GM19438 (cell line): Measurements from ENCODE around the gene SOX1.

ENCODE experiments used
- ATAC-seq: cut with Tn5 transposase; IDR thresholded peaks from one replicate; pipeline ENCODE4 v1.9.1; 2021; ENCODE audit warnings: low read depth; ENCODE audit not compliant: unreplicated experiment

Gene SOX1

DNA sequence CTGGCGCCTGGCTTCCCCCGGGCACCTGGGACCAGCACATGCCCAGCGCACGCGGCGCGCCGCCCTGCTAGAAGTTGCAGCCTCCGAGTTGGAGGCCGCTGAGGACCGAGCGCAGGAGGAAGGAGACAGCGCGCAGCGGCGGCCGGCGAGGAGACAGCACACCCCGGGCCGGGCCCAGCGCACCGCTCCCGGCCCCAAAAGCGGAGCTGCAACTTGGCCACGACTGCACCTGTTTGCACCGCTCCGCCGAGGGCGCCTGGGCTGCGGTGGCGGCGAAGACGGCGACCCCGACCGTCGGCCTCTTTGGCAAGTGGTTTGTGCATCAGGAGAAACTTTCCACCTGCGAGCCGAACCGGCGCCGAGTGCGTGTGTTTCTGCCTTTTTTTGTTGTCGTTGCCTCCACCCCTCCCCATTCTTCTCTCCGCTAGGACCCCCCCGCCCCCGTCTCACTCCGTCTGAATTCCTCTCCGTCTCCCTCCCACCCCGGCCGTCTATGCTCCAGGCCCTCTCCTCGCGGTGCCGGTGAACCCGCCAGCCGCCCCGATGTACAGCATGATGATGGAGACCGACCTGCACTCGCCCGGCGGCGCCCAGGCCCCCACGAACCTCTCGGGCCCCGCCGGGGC, at the start of gene SOX1:
SOX1 (plus strand) TSS at position 34 of the 626 bp plus-strand sequence; CDS start at position 544, 510 bp downstream.
- no peak for ATAC-seq

DNA sequence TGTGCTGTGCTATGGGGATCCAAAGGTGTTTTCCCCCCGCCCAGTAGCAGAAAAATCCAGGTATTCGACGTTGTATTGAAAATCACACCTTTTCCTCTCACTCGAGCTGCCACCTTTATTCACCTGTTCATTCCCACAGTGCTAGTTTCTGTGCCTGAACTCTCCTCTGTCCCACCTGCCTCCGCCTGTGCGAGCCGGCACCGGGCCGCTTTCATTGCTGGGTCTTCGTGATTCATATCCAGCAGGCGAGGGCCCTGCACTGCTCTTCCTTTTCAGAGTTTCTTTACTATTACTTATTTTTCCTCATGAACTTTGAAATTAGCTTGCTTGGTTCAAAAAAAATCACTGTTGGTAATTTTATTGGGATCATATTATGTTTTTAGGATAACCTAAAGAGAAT, 42.4 kb upstream of the SOX1 start:
- ATAC-seq, result no peak

DNA sequence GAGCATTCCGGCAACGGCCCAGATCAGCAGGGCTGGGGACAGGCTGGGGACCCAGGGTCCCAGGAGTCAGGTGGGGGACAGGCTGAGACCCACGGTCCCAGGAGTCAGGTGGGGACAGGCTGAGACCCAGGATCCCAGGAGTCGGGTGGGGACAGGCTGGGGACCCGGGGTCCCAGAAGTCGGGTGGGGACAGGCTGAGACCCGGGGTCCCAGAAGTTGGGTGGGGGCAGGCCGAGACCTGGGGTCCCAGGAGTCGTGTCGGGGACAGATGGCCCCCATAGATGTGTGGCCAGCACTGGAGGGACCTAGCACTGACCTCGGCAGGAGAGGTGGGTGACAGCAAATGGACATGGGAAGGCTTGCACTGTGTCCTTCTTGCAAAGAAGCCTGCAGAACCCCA, 39.7 kb upstream of the SOX1 start:
- ATAC-seq, result no peak

DNA sequence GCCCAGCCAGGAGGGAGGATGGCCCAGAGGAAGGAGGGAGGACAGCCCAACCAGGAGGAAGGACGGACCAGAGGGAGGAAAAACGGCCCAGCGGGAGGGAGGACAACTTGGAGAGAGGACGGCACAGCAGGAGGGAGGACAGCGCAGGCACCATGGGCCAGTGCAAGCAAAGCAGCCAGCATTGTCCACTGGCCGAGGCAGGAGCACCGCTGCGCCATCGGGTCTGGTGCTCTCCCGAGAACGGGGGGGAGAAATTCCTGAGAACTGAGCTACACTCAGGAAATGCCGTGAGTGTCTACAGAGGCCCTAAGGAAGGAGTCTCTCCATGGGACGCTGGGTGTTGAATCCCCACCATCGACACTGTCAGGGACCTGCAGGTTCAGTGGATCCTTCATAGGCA, 38.5 kb upstream of the SOX1 start:
- no peak for ATAC-seq

DNA sequence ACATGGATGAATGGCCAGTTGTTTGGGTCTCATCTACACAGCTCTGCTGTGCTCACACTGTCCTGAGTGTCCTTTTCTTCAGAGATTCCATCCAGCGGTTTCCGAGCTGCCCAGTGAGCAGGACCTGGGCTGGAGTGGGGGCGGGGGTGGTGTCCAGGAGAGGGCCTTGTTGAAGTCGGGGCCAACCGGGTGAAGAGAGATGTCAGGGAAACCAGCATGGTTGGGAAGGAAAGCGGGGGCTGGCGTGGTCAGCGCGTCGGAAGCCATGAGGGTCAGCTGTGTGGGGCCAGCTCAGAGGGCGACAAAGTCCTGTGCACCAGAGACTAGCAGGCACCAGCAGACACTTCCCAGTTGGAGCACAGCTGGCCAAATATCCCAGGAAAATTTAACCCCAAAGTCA, 37.8 kb upstream of the SOX1 start:
- no peak for ATAC-seq

DNA sequence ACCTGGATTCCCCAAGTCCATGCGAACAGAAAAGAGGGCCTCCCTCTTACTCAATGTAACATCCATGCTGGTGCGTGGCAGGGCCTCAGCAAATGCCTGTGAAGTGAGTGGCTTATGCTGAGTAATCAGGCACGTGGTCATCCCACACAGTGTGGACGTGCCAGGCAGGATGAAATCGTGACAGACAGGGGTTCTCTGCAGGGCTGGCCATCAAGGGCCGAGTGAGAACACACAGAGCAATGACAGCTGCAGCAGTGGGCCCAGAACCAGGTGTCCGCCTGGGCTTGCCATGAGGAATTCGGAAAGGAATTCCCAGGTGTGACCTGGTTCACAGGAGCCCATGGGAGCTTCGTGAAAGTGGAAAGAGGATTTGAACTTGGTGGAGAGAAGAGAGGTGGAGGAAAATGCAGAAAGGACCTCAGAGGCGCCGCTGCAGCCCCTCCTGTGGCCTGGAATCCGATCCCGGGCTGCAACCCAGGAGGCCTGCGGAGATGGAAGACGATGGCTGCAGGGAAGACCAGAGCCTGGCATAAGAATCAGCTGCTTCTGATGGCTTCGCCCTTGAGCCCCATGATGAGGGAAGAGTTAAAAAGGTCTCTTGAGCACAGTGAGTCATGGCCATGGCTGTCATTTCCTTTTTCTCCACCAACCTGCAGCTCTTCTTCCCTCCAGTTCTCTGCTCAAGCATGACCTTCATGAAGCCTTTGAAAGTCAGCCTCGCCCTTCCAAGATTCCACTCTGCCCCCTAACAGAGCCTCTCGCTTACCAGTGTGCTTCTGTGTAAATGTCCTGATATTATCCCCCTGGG, 34.6 kb upstream of the SOX1 start:
- no peak for ATAC-seq

DNA sequence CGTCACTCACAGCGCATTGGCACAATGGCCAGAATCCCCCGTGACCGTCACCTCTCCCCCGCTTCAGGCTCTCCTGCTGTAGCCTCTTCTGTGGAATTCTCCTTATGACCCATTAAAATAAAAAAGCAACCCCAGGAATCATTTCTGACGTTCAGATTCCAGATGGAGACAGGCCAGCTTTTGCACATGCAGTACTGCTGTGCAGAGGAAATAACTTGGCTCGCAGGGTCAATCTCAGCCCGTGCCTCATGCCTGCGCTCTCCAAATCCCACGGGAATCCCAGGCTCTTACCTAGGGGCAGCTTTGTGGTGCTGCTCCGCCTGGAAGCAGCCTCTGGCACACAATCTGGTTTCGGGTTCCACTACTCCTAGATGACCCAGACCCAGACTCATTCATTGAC, 32.7 kb upstream of the SOX1 start:
- no peak for ATAC-seq

DNA sequence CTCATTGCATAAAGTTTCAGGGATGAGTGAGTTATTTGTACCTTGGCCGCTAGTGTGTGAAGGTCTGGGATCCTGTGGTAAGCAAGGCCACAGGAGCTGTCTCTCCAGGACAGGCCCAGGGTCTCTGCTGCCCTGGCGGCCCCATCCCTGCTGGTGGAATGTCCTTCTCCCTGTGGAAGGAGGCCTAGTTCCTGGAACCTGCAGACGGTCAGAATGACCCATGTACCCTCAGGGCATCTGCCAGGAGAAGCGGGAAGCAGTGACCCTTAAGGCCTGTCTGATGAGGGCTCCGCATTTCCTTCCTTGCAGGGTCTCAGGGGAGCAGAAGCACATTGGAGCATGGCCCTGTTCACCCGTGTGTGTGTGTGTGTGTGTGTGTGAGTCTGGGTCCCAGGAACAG, 32.1 kb upstream of the SOX1 start:
- no peak for ATAC-seq

DNA sequence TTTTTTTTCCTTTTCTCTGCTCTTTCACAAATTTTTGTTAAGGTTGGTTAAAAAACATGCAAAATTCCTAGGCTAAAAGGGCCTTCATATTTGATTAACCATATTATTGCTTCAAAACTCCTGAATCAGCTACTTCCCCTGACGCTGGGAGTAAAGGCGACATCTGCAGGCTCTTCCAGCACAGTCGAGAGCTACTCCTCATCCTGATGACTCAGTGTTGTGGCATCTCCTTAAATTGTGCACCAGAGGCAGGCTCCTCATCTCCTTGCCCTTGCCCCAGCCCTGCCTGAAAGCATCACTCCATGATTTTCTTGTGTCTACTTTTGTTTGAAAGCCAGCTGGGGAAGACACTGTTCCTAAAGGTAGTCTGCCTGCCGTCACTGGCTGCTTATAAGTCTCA, 24.5 kb upstream of the SOX1 start:
- no peak for ATAC-seq

DNA sequence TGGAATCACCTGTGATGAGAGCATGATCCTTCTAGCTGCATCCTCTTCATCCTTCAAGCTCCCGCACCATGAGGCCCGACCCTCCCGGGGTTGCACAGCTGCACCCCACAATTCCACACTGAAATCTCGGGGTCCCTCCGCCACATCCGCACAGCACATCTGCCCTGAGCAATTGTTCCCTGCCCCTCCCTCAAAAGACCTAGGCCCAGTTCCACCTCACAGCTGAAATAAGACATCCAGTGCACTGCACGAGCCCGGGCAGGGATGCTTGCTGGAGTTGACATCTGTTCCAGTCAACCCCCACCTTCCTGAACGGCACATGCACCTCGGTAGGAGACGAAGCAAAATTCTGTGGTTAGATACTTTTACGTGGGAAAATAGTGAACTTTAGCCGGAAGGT, 14.7 kb upstream of the SOX1 start:
- no peak for ATAC-seq

DNA sequence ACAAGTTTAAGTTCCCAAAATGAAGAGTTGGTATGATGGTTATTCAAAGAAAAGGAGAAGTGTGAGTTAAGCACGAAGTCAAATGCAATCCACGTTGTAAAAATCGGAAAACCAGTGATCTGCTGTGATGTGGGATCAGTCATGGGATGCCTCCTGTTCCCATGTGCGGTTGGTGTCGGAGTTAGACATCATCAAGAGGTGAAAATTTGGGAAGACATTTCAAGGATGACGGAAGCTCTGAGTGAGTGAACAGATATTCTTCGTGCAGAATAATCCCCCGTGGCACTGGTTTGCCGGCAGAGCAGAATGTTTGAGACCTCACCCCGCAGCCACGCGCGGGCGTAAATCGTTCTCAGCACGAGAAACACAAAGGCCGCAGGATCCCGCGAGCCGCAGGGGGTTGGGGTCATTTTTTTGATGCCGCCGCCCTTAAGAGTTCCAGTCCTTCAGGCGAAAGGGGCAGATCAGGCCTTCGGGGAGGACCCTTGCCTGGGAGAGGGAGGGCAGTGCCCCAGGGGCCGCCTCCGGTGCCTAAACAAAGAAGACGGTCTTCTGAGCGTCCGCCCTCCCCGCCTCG, 13.7 kb upstream of the SOX1 start:
- no peak for ATAC-seq

DNA sequence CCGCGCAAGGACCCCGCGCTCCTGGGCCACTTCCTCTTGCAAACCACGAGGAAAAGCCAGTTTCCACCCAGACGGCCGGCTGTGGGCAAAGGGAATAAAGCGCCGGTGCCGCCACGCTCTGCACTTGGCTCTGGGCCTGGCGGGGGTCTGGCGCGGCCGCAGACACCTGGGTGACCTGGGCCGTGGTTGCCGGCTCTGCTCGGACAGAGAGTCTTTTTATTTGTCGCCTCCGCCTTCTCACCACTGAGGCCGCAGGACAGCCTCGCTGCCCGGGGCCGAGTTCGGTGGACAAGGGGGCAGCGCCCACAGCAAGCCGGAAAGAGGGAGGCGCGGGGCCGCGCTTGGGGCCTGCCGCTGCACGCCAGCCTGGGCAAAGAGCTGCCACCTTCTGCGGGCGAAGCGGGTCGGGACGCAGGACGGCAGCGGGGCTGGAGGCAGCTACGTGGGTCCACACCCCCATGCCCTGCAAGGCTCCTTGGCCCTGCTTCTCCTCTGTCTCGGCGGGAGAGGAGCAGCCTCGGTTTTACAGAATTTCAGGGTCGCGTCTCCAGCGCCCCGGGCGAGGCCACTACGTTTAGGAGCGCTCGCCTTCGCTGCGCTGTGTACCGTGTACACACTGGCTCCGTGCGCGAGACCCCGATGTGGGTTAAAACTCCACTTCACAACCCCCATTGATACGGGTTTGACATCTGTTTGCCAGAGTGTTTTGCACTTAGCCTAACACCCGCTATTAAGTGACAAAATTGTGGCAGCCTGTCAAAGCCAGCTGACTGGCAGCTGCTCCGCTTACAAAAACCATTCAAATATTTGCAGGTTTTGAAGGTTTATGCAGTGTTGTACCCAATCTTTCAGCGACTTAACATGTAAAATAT, 13.0 kb upstream of the SOX1 start:
- ATAC-seq, result no peak

DNA sequence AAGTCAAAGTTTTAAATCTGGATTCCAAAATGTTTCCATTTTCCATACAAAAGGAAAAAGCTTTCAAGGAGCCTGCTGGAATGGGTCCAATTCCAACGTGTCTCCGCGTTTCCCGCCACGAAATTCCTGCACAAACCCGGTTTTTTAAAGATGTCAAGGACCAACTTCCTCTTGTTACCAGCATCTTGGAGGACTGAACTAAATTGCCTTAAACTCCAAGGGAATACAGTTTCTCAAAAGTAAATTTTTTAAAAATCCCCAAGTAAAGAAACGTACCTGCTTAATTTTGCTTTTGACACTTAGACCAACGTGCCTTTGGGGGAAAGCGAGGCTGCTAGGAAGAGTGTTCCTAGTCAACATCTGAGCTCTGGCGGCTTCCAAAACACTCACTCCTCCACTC, 12.3 kb upstream of the SOX1 start:
- ATAC-seq, result no peak

DNA sequence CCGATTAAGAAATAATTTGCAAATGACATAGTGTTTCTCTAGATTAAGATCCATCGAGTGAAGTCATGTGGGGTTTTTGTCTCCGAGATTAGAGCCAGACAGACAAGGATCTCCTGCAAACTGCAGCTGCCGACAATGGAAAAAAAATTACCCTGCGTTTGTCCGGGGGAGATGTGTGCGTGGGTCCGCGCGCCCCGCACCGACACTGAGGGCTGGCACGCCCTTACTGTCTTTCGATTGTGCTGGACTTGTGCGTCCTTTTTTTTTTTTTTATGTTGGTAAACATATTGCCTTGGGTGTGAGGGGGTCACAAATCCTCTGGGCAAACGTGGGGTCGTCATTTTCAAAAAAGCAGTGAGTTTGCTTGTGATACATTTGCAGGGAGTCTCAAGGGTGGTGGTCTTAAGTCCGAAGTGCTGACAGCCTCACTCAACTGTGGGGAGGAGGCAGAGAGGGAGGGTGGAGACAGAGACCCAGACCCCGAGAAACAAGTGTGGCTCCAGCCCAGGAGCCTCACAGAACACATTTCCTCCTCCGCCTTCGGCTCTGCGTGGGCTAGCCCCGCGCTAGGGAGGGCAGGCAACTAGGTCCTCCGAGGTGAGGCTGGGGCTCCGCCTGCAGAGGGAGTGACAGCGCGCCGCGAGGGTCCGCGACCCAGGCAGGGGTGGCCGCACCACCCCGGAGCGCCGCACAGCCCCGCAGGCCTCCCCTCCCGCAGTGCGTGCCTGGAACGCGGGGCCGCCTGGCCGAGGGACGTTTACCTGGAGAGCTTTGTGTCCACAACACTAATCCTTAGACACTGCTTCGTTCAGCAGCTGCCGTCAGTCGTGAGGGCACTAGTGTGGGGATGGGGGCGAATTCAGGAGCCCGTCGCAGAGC, 11.7 kb upstream of the SOX1 start:
- ATAC-seq, result no peak

DNA sequence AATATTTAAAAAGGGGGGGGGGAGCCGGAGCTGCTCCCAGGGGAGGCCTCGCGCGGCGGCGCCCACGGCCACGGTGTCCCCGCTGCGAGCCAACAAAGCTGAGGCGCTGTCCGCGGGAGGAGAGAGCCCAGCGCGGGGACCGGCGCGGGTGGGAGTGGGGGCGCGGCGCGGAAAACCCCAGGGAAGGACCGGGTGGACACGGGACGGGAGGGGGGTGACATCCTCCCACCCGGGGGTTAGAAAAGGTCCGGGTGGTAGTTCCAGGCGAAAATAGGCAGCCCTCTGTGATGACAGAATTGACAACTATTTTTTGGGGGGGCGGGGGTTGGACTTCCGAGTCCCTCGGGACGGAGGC, 11.1 kb upstream of the SOX1 start:
- no peak for ATAC-seq

DNA sequence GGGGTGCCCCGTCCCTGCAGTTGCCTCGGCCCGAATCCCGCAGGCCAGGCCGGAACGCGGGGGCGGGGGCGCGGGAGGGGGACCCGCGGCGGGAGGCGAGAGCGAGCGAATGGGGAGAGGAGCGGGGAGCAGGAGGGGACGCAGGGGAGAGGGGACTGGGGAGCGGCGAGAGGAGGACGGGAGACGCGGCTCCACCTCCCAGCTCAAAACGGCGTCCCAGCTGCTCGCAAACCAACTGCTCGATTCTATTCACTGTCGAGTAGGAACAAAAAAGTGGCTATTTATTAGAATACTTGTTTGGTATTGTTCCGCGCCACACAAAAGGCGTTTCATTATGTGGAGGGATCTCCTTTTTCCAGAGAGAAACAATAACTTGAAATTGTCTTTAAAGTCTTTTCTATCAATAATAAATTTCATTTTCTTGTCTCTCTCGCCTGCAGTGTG, 10.6 kb upstream of the SOX1 start:
- ATAC-seq, result no peak

DNA sequence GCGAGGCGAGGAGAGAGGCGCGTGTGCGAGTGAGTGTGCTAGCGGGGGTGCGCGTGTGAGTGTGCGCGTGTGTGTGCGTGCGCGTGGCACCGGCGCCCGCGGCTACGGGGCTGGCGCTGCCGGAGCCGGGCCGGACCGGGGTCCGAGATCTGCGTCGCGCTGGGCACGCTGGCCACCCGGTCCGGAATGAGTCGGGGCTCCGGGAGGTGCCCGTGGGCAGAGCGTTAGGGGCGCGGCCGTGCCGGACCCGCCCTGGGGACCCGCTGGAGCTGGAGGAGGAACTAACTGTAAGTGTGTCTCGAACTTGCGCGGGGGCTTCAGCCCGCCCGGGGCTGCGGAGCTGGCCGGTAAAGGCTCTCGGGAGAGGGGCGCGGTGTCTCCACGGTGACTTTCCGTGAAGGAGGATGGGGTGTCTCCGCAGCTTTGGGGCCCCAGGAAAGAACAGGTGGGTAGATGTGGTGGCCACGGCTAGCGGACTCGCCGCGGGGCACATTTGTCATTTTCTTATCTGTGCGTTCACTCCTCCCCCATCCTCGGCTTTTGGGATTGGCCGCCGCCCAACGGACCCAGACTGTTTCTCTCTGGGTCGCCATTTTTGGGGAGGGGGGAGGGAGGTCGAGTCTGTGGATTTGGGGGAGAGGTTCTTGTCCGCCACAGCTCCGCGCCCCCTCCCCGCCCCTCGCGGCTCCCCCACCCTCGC, 10.1 kb upstream of the SOX1 start:
- no peak for ATAC-seq

DNA sequence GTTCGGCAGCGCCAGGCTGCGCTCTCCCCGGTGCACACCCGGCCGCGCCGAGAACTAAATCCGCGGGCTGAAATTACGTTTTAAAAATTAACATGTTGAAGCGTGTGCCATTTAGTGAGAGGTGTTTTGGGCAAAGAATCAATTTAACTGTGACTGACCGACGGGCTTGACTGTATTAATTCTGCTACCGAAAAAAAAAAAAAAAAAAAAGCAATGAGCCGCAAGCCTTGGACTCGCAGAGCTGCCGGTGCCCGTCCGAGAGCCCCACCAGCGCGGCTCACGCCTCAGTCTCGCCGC, 9.6 kb upstream of the SOX1 start:
- ATAC-seq, result no peak

DNA sequence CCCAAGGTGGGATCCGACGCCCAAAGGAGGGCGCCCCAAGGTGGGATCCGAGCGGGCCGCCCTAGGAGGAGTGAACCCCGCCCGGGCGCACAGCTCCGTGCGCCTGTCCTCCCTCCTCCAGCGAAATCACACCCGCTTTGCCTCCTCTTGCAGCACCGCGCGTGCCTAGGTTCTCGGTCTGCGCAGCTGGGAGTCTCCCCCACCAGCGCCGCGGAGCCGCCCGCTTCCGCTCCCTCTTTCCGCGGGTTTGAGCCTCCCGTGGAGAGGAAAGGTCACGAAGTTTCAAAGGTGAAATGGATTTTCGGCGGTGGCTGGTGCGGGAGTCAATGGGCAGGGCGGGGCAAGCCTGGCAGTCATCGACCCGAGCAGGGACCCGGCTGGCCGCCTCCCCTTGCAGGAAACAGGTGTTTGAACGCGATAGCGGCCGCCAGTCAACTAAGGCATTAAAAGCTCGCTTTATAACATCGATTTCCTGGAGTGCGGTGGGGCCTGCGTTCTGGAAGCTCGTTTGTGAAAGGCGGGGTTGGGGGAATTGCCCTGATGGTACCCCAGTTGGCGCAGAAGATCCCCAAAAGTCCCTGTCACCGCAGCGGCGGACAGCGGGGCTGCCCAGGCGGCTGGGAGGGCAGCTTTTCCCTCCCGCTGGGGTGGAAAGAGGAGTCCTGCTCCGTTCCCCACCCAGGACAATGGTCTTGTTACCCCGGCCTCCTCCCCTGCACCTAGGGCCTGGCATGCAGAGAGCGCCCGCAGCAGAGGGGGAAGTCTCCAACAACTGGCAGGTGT, 9.0 kb upstream of the SOX1 start:
- no peak for ATAC-seq
